ENCODE measurements around the gene SP6.

Gene SP6

DNA sequence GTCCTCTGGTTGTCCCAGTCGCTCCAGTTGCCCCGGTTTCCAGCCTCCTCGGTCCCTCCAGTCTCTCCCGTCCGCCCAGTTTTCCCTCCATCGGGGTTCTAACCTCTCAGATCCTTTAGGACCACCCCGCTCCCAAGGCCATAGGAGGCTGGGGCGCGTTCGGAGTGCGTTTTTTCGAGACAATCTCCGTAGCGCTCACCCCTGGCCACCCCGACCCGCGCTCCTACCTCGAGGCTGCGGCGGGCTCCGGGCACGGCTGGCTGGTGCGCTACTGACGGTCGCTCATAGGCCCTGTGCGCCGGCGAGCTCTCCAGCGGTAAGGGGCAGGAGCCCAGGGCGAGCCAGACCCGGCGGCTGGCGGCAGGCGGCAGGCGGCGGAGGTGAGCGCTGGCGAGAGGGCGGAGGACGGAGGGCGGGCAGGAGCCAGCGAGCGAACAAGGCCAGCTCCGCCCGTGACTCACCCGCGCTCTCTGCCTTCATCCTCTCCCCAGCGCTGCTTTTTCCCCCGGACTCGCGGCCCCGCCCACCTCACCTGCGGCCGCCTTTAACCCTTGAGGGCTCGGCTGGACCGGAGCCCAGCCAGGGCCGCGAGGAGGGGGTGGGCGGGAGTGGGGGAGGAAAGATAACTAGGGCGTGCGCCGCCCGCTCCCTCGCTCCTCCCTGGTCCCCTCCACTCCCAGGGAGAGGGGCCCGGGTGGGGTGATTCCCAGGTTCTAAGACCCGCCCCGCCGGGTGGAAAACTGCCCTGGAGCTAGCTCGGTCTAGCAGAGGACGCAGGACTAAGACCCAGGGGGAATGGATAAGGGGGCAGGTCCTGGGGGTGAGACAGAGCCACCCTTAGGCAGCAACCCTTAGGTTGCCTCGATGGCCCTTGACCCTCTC, at the start of gene SP6:
Gene SP6 (minus strand): TSS at position 472 of the 882 bp plus-strand sequence. CDS start 2,734 bp downstream, outside the sequence.
- no peak for FAIRE-seq

DNA sequence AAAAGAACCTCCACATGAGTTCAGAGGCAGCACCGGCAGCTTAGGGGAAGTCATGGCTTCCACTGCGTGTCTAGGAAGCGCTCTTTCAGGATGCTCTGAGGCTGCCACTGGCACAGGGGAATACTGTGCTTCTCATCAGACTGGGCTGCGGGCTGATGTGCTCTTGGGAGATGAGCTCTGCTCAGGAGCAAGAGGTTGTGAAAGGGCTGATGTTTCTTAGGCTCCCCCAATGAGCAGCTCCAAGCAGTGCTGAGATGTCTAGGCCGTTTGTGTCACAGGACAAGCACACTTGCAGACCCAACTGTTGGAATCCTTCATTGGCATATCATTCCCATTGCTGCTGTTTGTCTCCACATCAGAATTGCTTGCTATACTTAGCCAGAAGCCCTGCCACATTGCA, 48.7 kb upstream of the SP6 start:
- no peak for FAIRE-seq

DNA sequence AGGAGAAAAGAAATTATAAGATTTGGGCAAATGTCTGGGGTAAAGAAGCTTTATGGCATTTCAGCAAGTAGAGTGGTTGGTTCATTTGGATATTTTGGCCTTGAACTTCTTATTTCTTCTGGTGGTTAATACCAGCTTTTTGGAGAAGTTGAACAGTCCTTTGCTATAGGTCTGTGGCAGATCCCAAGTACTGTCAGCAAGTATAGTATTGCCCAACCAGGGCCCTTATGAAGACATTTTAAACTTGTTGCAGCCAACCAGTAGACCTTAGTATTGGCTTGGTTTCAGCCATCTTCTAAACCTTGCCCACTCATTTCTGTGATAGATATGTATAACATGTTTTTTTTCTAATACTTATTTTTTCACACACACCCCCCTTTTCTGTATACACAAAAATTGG, 47.3 kb upstream of the SP6 start:
- no peak for FAIRE-seq

DNA sequence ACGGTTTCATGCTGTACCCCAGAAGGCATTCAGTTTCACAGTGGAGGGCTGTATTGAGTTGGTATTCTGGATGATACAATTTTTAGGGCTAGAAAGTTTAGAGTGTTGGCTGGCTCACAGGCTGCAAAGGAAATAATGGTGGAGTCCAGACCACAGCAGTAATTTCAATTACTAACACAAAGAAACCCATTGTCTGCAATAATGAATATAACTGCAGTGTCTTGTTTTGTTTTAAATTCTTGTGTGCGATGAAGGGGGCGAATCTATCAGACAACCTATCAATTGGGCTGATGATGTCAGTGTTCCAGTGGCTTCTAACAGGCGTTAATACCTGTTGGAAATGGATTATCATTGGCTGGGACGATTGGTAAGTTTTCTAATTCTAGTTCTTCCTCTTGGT, 46.6 kb upstream of the SP6 start:
- no peak for FAIRE-seq

DNA sequence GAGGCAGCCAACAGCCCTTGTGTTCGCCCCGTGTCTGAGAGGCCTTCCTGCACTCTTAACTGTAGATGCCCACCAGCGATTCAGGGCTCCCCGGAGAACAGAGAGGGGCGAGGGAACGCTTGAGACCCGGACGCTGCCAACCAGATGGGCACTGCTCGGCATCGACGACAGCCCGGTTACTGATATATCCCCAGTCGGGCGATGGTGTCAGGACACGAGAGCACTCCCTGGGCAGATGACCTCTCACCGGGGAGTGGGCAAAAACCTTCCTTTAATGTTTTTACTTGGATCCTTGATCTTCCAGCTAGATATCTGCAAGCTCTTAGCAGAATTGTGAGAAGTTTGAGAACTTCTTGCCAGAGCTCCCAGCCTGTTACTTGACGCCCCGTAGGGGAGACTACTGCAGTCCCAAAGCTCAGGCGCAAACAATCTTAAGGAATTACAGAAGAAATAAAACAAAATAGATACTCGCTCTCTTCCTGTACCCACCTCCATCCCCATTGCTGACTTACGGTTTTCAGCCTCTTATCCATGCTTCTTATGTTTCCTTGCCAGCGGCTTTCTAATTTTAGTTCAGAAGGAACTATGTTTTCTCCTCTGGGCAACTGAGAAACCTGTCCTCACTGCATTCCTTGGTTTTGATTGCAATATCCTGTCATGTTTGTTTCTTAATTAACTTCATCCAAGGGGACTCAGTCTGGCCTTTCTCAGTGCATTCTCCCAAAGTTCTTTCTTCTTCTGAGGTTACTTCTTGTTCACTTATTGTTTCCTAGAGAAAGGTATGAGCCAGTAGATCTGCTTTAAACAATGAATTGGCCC, 45.9 kb upstream of the SP6 start:
- no peak for FAIRE-seq

DNA sequence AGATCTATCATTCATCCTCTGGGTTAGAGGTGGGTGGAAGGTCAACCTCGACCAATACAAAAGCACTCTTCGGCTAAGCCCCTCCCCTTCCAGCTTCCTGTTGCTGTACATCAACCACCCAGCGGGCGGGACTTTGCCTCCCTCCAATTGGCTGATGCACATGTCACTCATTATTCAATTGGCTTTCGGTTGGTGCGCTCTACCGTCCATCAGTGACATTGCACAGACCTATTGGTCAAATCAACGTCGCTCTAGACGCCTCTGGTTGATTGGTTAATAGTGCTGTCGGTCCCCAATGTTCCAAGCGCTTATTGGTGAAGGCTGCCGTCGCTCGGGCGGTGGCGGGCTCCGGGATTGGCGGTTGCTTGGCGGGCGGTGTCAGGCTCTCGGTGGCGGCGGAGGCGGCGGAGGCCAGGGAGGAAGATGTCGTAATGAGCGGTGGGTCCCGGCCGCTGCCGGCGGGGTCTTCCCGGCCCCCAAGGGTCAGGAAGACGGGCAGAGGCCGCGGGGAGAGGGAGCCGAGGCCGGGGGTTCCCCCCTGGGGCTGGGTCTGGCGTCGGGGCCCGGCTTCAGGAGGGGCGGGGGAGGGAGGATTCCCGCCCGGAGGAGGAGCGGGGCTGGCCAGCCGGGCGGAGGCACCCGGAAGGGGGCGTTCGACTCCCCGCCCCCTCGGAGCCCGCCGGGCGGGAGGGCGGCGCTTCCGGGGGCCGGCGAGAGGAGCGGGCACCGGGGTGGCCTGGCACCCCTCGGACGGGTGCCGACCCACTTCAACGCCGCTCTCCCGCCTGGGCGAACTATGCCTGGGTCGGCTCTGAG, 45.1 kb upstream of the SP6 start, which contains the start of gene SP2:
Gene SP2 (plus strand): TSS at position 381 of the 816 bp plus-strand sequence. CDS start 51 bp downstream, at position 432.
- FAIRE-seq: peak; percentile 96

DNA sequence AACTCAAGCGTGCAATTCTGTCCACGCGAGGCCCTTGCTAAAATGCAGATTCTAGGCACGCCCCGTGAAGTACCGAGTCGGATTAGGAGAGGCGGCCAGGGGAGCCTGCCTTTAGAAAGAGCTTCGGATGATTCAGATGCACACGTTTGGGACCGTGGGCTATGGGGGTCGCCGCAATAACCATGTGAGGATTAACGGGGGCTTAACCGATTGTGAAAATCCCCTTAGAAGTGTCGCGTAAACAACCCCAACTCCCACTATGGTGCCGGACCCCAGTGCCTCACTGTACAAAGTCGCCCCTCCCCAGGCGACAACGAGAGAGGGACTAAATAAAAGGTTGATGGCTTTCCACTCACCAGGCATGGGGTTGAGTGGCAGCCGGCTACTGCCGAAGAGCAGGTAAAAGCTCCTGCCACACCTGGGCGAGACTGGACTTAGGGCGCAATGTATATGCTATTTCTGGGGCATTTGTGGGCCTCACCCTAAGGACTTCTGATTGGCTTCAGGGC, 44.4 kb upstream of the SP6 start:
- FAIRE-seq: no peak

DNA sequence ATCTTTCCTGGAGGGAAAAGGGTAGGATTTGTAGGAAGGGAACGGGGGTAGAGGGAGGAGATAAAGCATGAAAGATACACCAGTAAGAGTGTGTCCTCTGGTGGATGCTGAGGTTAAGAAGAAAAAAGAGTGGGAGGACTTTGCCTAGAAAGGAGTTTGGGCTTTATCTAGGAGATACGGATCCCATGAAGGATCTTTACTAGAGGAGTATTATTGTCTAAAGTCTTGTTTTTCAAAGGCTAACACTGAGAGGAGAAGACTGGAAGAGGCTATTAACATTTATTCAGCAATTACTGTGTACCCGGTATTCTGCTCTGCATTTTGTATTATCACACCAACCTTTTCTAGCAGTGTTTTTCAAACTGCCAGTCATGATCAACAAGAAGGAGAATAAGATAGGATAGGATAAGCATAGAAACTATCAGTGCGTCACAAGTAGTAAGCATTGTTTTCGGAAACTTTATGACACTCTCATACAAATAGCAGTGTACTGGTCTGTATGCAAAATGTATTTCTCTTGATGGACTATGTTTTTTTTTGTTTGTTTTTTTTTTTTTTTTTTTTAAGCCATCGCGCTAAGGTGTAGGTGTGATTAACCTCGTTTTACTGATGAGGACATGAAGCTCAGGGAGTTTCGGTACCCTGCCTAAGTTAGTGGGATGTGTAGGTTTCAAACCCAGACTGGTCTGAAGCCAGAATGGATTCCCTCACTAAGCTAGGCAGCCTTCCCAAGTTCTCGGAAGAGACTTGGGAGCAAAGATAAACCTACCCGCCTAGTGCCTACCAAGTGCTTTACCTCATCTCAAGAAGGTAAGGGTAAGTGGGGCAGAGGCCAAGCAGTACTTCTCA, 43.8 kb upstream of the SP6 start:
- FAIRE-seq: no peak

DNA sequence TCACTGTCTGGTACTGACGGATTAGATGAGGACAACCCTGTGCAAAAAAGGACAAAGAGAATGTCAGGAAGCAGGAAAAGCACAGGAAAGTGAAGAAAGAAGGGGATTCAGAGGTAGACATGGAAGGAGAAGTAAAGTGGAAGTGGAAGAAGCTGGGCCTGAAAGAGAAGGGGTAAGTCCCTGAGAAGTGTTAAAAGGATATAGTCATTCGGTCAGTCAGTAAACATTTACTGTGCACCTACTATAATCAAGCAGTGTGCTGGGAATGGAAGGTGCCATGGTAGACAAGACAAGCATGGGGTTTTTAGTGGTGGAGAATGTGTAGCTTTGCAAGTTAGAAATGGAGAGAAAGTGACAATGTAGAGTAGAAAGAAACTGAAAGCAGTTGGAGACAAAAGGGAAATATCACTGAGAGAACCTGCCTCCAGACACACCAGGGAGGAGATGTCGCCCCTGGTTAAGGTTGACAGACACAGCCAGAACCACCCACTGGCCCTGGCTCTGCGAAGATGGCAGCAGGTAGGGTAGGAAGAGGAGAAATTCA, 40.7 kb upstream of the SP6 start:
- no peak for FAIRE-seq

DNA sequence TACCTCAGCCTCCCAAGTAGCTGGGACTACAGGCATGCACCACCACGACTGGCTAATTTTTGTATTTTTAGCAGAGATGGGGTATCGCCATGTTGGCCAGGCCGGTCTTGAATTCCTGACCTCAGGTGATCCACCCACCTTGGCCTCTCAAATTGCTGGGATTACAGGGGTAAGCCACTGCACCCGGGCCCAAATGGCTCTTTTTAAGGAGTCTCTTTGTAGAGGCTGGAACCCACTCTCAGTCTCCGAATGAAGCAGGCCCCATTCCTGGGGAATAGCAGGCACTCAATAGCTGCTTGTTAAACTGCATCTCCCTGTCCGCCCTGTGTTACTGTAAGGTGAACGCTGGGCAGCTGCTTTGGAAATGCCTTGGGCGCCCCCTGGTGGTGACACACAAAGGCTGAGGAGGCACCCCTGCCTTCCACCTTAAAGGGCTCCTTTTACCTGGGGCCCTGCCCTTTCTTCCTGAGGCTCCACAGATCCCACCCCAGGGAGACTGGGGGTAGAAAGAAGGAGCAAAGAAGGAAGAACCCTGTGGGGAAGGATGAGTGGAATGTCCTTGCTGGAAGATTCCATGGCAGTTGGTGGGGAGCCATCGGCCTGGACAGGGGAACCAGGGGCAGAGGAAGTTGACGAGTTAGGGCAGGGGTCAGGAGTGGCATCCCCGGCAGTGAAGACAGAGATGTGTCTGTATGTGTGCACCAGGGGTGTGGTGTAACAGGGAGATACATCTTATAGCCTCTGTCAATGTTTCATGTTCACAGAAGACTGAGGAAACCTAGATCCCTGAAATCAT, 39.0 kb upstream of the SP6 start:
- no peak for FAIRE-seq

DNA sequence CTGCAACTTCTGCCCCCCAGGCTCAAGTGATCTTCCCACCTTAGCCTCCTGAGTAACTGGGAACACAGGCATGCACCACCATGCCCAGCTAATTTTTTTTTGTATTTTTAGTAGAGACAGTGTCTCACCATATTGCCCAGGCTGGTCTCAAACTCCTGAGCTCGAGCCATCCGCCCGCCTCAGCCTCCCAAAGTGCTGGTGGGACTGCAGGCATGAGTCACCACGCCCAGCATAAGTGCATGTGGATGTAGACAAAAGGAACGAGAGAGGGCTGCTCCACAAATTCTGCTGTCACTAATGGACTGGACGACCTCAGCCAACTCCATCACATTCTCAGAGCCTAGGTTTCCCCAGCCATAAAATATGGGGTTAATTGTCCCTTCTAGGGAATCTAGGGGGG, 37.3 kb upstream of the SP6 start:
- no peak for FAIRE-seq

DNA sequence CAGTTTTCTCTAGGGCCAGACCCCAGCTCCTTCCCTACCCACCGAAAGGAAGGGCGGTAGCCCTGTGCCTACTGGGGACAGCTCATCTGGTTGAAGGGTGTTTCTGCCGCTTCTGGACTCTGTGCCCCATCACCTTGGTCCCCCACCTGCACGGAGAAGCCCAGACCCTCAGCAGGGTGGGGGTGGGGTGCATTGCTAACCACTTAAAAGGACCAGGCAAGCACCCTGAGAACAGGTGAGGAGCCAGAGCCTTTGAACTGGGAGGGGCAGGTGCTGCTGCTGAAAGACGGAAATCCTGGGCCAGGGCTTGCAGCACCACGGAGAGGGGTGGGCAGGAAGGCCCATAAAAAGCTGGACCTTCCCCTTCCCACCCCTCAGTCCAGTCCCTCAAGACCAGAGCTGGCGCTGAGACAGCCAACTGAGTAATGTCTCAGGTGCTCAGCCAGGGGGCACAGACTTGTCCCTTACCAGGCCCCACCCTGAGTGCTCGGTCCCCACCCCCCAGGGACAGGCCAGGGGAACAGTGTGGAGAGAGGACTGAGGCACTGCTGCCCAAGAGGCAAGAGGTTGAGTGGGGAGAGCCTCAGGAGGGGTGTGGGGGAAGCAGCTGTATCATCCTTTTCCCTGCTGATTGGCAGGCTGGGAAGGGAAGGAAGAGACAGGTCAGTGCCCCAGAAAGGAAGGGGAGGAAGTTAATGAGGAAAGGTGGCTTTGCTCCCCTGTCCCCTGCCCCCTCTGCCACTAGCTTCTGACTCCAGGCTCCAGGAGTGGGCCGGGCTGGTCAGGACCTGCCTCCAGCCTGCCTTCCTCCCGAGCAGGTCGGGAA, 34.2 kb upstream of the SP6 start:
- no peak for FAIRE-seq

DNA sequence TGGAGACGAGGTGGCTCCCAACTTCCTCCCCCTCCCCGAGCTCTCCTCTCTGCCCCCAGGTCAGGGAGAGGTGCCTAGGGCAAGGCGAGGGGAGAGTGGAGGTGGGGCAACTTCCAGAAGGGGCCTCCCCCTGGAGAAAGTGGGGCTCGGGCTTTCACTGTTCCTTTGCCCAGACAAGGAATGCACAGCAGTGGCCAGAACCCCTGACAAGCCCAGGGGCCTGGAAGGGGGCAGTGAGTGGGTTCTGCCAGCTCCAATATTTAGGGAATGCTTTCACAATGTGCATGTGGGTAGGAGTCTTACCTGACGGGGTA, 33.4 kb upstream of the SP6 start:
- no peak for FAIRE-seq

DNA sequence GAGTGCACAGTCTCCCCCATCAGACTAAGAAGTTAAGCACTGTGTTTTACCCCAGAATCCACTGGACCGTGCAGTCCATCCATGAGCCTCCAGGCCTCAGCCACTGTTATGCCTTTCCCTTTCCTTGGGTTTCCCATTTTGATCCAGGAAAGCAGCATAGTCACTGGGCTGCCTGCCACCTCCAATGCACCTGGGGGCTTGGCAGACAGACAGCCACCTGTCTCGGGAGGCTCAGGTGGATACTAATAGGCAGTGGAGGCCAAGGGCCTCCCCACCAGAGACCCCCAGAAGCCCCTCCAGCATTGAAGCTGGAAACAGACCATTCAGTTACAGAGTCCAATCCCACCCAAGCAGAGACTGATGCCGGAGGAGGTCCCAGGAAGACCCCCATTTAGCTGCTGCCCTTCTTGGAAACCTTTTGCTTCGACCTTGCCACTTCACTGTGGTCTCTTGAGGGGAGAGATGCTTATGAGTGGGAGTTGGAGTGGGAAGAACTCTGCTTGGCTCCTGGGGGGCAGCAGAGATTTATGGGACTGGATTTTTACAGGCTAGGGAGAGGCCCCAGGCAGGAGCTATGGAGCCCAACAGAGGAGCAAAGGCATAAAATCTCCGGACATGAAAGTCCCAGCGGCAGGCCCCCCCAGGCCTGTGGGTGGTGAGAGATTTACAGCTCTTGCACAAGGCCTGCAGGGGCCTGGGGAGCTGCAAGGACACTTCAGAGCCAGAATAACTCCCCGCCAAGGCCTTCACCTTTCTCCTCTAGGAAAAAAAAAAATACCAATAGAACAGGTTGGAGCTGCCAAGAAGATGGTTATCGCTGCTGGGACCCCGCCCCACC, 32.8 kb upstream of the SP6 start:
- no peak for FAIRE-seq

DNA sequence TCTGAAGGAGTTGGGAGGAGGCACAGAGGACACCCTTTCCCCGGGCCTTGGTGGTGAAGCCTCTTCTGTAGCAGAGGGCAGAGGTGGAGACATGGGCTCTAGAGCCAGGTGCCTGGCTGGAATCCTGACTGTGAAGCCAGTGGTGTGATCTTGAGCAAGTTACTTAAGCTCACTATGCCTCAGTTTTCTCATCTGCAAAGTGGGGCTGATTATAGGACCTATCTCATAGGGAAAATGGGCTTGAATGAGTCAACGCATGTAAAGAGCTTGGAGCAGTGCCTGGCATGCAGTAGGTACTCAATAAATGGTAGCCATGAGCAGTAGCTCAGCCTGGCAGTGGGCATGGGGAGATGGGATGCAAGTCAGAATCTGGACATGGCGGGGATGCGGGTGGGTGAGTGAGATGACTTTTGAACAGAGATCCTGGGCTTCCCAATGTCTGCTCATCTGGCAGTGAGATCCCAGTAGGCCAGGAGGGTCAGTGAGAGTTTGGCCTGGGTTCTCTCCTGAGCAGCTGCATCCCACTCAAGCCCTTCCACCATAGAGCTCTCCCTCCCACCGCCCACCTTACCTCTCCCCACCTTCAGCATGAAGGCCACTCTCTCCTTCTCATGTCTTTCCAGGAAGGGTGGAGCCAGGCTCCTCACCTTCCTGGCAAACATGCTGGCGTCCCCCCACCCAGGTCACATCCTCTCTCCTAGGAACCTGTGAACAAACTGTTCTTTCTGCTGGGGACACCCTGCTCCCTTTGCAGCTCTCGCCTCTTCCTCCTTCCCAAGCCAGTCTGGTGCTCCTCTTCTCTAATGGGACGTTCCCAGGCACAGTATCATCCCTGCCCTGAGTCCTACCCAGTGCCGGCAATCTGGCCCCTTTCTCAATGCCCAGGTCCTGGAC, 32.0 kb upstream of the SP6 start:
- no peak for FAIRE-seq

DNA sequence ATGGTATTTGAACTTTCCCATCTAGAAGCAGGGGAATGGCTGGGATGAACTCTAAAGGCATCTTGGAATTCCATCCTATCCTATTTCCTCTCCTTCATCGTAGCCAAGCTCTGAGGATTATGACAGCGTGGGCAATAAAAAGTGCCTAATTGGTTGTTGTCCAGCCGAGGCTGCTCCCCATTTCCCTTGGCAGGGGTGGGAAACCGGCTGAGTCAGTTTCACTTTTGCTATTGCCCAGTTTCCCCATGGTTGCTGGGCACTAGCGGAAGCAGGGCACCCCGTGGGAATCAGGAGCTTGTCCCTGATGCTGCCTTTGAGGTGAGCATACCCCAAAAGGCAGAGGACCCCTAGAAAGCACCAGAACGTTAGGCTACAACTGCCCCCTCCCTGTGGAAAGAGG, 31.3 kb upstream of the SP6 start:
- no peak for FAIRE-seq

DNA sequence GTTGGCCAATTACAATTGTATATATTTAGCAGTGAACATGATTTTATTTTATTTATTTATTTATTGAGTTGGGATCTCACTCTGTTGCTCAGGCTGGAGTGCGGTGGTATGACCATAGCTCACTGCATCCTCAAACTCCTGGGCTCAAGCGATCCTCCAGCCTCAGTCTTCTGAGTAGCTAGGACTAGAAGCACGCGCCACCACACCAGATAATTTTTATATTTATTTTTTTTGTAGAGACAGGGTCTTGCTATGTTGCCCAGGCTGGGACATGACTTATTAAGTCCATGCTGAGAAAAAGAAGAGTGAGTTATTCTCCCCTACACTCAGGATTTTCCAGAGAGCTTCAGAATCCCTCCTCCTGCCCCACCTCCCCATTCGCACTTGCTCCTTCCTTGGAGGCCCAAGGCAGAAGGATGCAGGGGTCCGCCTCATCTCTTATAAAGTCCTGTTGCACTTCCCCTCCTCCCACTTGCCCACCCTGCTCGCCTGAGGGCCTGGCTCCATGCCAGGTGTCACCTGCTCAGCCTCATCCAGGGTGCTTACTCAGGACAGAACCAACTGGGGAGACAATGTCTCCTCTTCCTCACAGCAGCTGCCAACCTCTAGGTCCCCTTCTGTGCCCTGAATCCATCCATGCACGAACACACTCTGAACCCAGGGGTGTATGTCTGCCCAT, 29.0 kb upstream of the SP6 start:
- no peak for FAIRE-seq

Measured in A204.1 (cell line).